COR-L47 (cell line): Measurements from ENCODE around the gene TBC1D22B.

Experiments
- DNase-seq: peaks from one replicate; lab custom pipeline; 2025; lab: John Stamatoyannopoulos, UW

Gene TBC1D22B

GRCh38 chr6:37239950-37240713, 17.4 kb upstream of the TBC1D22B start:
- peak; percentile 80 for DNase-seq

- DNase-seq = no peak
Observed at GRCh38 chr6:37241131-37241530, 16.4 kb upstream of the TBC1D22B start.

GRCh38 chr6:37241775-37242428, 15.7 kb upstream of the TBC1D22B start:
- DNase-seq = no peak

GRCh38 chr6:37242429-37243052, 15.0 kb upstream of the TBC1D22B start:
- DNase-seq = no peak

GRCh38 chr6:37243131-37243815, 14.3 kb upstream of the TBC1D22B start:
- DNase-seq = no peak

- no peak for DNase-seq
Observed at GRCh38 chr6:37243816-37244370, 13.7 kb upstream of the TBC1D22B start.

GRCh38 chr6:37244430-37245310, 12.9 kb upstream of the TBC1D22B start:
- DNase-seq = peak; percentile 97

GRCh38 chr6:37251211-37251780, 6.3 kb upstream of the TBC1D22B start:
- DNase-seq = no peak

GRCh38 chr6:37253486-37254007, 4.0 kb upstream of the TBC1D22B start:
- DNase-seq = no peak

GRCh38 chr6:37254881-37255280, 2.7 kb upstream of the TBC1D22B start:
- DNase-seq = no peak

GRCh38 chr6:37256692-37257319, 766 bp upstream of the TBC1D22B start:
- DNase-seq = no peak

- no peak for DNase-seq
Observed at GRCh38 chr6:37257320-37257633, 295 bp upstream of the TBC1D22B start.

- no peak for DNase-seq
Observed at GRCh38 chr6:37258405-37259105, 983 bp downstream of the TBC1D22B start.

- DNase-seq = no peak
Observed at GRCh38 chr6:37259191-37259590, 1.6 kb downstream of the TBC1D22B start.

- DNase-seq = no peak
Observed at GRCh38 chr6:37260040-37260439, 2.5 kb downstream of the TBC1D22B start.

GRCh38 chr6:37260444-37260843, 2.9 kb downstream of the TBC1D22B start:
- no peak for DNase-seq

GRCh38 chr6:37261198-37261597, 3.6 kb downstream of the TBC1D22B start:
- no peak for DNase-seq

- DNase-seq = no peak
Observed at GRCh38 chr6:37262446-37263026, 5.0 kb downstream of the TBC1D22B start.

- no peak for DNase-seq
Observed at GRCh38 chr6:37265001-37265400, 7.4 kb downstream of the TBC1D22B start.
